ENCODE data around the gene COG1.

The COG1 gene

DNA sequence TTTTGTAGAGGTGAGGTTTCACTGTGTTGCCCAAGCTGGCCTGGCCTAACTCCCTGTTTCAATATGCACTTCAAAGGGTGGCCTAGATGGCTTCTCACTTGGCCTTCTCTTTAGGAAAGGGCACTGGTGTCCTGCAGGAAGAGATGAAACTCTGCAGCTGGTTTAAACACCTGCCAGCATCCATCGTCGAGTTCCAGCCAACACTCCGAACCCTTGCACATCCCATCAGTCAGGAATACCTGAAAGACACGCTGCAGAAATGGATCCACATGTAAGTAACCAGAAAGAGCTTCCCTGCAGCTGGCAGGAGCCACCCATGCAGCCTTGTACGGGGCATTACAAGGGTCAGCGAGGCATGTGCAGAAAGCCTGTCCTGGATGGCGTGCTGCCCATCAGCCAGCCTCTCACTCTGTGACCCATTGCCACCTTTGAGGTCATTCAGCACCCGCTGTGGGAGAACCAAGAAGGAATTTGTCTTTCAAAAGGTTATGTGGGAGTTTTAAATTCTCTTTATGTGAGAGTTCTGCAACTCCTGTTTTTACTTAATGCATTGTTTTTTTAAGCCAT, 7.0 kb downstream of the COG1 start:
- no peak for DNase-seq (ENCODE audit: low read depth)

DNA sequence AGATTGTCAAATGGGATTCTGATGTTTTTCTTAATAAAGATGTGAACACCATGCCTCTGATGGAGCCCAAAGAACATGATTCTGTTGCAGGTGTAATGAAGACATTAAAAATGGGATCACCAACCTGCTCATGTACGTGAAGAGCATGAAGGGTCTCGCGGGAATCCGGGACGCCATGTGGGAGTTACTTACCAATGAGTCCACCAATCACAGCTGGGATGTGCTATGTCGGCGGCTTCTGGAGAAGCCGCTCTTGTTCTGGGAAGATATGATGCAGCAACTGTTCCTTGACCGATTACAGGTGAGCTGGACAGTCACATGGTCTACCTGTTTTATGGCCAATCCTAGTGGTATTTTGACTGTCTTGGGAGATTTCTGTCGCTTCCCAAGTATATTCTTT, 7.6 kb downstream of the COG1 start:
- no peak for DNase-seq (ENCODE audit: low read depth)

DNA sequence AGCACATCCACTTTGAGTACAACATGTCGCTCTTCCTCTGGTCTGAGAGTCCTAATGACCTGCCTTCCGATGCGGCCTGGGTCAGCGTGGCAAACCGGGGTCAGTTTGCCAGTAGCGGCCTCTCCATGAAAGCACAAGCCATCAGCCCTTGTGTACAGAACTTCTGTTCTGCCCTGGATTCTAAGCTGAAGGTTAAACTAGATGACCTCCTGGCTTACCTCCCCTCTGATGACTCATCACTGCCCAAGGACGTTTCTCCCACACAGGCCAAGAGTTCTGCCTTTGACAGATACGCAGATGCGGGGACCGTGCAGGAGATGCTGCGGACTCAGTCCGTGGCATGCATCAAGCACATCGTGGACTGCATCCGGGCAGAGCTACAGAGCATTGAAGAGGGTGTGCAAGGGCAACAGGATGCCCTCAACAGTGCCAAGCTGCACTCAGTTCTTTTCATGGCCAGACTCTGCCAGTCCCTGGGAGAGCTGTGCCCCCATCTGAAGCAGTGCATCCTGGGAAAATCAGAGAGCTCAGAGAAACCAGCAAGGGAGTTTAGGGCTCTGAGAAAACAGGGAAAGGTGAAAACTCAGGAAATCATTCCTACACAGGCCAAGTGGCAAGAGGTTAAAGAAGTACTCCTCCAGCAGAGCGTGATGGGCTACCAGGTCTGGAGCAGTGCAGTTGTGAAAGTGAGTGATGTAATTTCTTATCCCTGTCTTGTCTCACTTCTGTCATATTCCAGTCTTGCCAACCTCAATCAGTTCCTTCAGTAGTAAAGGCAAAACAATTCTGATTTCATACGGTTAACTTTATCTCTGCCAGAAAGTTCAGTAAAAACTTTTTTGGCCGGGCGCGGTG, 8.6 kb downstream of the COG1 start:
- no peak for DNase-seq (ENCODE audit: low read depth)

DNA sequence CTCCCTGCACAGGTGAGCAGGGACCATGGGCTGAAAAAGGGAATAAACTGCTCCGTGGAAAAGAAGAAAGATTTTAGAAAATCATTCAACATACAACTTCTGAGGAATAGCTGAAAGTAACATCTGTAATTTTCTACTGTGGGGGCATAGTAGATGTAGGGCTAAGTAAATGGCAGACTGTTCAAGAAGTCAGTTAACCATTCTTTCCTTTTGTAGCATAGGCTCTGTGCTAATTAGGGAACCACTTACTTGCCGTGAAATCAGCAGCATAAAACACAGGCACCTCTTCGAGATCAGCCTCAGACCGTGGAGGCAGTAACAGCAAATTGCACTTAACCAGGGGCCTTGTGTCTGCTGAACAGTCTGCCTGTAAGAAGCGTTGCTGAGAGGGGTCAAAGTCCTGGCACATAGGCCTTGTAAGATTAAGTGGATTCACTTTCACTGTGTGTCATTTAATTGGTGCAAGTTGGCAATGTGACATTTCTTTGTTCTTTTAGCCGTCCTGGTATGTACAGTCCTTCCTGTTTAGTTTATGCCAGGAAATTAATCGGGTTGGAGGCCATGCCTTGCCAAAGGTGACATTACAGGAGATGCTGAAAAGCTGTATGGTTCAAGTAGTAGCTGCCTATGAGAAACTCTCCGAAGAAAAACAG, 10.4 kb downstream of the COG1 start:
- DNase-seq (ENCODE audit: low read depth): no peak

DNA sequence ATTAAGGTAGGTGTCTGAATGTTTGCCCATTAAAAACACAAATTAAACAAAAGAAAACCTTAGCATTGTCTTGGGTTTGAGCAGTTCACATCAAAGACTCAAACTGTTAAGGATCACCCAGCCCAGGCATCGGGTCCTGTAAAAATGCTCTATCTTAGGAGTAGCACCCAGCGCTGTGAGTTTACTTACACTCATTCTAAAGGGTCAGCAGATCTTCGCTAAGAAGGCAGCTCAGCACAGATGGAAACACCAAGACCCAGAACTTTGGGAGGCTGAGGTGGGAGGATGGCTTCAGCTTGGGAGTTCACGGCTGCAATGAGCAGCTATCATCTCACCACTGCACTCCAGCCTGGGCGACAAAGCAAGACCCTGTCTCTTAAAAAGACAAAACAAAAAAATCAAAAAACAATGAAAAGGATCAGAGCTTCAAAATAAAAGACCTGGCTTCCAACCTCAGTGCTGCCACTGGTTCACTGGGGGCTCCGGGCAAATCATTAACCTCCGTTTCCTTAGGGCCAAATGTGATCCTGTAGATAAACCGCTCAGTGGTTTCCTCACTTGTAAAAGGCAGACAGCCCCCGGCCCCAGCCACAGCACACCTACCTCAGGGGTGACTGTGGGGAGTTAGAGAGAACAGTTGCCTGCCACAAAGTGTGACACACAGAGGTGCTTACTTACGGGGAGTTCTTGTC, 11.1 kb downstream of the COG1 start:
- DNase-seq (ENCODE audit: low read depth): peak; percentile 34

DNA sequence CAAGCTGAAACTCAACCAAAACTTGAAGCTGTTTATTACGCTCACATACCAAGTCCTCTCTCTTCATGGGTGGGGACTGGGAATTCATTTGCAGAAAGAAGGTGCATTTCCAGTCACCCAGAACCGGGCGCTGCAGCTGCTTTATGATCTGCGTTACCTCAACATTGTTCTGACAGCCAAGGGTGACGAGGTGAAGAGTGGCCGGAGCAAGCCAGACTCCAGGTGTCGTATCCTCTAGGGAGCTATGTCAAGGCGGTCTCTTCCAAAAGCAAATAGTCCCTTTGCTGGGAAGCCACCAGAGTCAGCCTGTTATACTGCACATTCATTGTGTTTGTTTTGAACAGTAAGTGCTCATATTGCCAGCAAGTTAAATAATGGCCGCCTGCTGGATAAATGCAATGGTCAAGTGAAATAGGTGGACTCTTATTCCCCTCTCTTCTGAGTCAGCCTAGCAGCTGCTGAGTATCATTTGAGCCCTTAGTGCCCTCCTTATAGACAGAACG, 12.7 kb downstream of the COG1 start:
- no peak for DNase-seq (ENCODE audit: low read depth)

DNA sequence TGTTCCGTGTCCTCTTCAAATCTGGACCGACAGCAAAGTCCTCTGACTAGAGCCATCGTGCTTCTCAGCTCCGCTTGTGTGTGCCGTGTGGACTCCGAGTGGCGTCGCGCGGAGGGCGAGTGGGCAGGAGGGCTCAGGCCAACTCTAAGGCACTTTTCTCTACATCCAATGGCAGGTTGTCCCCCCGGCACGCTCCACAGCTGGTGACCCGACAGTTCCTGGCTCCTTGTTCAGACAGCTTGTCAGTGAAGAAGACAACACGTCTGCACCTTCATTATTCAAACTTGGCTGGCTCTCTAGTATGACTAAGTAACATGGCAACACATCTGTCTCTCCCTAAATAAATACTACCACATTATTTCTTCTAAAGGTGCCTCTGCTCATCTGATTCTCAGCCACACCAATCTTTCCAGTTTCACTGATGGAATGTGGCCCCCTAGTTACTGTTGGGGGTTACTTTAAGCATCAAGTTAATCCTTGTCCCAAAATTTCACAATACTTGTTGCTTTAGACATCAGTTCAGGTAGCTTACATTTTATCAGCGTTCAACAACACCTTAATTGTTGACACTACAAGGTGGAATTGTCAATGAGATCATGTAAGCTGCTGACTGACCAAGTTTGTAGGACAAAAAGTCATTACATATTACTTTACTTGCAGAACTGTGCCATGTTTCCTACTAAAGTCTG, 15.4 kb downstream of the COG1 start:
- DNase-seq (ENCODE audit: low read depth): no peak

DNA sequence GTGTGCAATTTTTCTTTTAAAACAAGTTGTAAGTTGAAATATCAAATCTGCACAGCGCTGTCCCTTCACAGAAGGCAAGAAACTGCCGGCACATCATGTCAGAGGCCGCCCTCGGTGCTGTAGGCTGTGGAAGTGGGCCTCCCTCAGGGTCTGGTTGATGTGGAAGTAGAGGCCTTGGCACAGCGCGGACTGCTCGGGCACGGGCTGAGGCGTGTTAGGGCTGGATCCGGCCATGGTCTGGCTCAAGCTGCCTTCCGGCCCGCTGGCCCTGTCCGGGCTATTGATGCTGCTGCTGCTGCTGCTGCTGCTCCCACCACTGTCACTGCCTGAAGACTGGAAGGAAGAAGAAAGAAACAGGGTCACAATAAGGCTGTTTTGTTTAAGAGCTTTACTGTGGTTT, 16.6 kb downstream of the COG1 start:
- no peak for DNase-seq (ENCODE audit: low read depth)

DNA sequence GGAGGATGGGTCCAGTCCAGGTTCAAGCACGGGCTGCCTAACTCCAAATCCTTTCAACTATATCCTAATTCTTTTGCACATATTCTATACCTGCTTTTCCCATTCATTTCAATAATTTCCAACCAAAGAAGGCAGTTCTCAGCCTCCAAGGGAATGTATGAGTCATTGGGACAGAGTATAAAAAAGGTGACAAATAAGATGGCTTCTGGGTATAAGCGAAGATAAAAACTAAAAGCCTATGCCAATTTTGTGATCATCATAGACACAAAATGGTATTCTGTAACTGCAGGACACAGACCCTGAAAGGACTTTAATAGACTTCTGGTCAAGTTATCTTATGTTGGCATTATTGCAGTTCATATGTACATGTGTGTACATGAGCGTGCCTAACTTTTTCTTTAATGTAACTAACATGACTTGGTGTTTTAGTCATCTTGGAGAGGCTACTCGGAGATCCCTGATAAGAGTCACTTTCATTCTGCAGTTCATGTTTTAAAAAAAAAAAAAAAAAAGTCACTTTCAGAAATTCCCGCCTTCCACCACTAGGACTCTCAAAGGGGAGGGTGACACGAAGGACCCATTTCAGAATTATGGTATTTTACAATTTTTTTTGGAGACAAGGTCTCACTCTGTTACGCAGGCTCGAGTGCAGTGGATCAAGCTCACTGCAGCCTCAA, 17.3 kb downstream of the COG1 start:
- DNase-seq (ENCODE audit: low read depth): no peak

DNA sequence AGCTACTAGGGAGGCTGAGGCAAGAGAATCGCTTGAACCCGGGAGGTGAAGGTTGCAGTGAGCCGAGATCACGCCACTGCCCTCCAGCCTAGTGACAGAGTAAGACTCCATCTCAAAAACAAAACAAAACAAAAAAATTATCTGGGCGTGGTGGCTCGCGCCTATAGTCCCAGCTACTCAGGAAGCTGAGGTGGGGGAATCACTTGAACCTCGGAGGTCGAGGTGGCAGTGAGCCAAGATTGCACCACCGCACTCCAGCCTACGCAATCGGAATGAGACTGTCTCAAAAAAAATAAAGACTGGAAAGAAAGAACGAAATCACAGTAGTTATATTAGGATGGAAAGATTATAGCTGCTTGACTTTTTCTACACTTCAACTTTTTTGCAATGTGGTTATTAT, 18.9 kb downstream of the COG1 start:
- peak; percentile 68 for DNase-seq (ENCODE audit: low read depth)

DNA sequence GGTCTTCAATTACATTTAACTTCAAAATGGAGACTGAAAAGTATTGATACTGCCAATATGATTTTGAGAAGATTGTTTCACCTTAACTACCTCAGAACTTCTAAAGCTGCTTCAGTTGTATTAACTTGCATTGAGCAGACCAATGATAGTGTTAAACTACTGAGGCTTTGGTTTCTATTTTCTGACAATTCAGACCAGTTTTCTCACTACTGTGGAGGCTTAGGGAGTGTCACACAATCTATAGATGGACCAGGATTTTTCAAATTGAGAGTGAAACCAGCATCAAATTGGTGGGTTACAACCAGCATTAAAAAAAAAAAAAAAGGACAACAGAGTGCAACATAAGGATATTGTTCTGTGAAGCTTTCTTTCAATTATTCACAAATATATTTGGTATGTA, 21.2 kb downstream of the COG1 start:
- DNase-seq (ENCODE audit: low read depth): no peak

DNA sequence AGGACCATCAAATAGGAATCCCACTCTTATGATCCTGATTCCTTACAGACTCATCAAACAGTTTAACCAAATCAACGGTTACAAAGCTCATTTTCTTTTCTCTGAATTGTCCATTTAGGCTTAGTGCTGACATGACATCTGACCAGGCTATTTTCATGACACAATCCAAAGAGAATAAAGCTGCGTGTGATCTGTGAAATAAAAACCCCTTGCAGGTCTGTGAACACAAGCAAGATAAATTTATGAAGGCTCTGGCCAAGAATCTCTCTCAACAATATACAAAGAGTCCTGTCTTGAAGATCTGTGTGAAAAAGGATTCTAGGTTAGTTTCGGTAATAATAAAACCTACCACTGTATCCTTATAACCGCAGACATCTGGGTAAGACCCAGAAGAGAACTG, 22.0 kb downstream of the COG1 start:
- DNase-seq (ENCODE audit: low read depth): no peak

DNA sequence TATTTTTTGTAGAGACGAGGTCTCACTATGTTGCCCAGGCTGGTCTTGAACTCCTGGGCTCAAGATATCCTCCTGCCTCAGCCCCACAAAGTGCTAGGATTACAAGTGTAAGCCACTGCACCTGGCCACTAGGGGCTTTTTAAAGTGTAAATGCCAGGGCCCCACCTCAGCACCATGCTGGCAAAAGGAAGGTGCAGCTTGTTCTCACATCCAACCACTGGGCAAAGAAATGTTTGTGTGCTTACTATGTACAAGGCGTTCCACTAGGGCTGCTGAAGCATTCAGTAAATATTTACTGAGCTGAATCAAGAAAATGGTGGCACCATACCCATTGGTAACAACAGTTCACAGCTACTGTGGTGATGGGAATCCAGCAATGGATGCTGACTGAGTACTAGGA, 22.6 kb downstream of the COG1 start:
- no peak for DNase-seq (ENCODE audit: low read depth)

DNA sequence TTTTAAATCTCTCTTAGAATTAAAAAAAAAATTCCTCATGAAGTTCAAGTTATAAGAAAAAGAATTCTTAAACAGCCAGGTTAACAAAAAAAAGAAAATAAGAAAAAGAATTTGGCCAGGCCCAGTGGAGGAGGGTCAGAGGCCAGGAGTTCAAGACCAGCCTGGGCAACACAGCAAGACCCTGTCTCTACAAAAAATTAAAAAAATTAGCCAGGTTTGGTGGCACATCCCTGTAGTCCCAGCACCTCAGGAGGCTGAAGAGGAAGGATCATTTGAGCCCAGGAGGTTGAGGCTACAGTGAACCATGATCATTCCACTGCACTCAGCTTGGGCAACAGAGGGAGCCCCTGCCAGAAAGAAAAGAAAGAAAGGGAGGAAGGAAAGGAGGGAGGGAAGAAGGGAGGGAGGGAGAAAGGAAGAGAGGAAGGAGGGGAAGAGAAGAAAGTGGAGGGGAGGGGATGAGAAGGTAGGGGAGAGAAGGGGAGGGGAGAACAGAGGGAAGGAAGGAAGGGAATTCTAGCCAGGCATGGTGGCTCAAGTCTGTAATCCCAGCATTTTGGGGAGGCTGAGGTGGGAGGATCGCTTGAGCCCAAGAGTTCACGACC, 30.9 kb downstream of the COG1 start:
- DNase-seq (ENCODE audit: low read depth): no peak

DNA sequence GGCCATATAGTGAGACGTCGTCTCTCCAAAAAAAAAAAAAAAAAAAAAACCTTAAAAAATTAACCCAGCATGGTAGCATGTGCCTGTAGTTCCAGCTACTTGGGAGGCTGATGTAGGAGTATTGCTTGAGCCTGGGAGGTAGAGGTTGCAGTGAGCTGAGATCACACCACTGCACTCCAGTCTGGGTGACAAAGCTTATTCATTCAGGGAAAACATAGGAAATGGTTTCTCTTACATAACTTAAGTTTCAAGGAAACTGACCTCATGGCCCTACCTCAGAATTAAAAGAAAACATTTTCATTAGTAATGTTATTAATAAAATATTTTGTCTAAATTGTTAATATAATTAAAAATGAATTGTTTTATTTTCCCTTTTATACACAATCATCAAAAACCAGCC, 31.4 kb downstream of the COG1 start:
- no peak for DNase-seq (ENCODE audit: low read depth)

DNA sequence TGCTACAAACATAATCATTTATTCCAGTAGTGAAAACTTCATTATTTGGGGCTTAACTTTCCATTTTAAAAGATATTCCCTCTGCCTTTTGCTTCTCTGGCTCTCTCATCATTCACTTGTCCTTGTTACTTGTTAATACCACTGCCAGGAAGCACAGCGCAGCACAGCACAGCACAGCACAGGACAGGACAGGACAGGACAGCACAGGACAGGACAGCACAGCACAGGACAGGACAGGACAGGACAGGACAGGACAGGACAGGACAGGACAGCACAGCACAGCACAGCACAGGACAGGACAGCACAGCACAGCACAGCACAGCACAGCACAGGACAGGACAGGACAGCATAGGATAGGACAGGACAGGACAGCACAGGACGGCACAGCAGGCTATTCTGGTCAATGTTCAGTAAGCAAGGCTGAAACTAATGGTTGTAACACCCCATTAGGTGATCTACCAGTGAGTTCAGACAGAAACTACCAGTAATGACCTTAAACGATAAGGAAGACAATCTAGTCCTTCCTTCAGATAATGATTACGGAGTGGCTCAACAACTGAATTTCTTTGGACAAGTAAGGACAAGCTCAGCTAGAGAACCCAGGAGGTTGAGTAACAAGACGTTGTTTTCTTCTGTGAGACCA, 31.9 kb downstream of the COG1 start:
- no peak for DNase-seq (ENCODE audit: low read depth)

DNA sequence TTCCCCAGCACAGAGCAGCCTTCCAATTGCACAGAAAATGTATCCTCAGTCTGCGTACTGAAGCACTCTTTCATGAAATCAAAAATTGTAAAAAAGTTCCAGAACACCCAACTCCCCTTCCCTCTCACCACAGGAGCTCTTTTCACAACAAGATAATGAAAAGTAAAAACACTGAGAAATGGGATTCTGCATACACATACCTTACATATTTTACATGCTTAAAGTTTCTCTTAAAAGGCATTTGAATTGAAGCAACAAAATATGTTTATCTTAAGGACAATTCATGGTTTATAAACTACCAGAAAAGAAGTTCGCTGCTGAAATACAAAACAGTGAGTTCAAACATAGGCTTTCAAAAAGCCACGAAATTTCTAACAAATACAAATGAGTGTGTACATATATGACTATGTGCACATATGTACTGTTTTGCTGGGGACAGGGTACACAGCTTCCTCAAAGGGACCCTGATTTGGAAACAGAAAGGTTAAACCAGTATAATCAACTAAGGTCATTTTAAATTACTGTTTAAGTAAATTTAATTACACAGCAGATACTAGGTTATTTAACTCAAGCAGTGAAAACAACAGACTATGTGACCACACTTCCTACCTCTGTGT, 33.8 kb downstream of the COG1 start:
- no peak for DNase-seq (ENCODE audit: low read depth)

DNA sequence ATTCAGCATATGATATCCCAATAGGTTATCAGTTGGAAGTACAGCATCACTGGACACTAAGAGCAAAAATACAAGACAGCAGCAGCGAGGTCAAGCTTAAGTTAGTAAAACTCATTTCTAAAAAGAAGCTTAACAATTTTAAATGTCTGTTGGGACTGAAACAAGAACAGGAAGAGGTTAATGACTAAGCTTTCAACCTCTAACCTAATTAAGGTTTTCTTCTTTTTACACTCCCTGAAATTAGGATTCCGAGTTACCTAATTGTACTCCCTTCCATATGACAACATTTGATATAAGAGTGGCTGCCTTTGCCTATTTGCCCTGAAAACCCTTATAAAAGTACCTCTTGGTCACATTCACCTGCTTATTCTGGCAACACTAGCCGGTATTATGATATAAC, 34.5 kb downstream of the COG1 start:
- DNase-seq (ENCODE audit: low read depth): no peak

DNA sequence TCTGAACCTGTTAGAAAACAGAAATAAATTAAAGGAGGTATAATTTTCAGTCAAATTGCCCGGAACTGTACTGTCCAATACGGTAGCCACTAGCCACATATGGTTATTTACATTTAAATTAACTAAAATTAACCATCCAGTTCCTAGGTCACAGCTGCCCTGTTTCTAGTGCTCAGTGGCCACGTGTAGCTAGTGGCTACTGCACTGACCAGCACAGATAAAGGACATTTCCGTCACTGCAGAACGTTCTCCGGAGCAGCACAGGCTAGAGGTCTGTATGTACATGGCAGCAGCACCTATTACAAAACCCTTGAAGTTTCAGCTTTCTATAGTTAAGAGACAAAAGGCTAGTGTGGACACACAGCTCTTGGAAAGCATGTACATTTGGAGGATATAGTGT, 35.1 kb downstream of the COG1 start:
- no peak for DNase-seq (ENCODE audit: low read depth)

DNA sequence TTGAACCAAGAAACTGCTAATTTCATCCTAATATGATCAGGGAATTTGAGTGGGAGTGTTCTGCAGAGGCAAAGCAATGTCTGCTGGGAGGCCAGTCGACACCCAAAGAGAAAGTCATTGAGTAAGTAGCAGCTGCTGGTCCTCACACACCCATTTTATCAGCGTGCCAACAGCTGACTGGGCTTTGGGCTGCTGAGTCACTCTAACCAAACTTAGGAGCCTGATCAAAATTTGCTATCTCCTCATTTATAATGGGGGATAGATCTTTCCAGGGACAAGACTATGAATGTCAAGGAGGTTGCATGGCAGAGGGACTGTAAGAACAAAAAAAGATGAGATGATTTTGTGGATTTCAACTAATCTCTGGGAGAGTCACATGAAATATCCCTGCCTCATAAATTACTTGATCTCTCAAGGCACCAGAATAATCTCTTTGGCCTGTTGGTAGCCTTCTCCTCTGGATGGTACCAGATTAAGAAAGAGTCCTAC, 35.9 kb downstream of the COG1 start:
- DNase-seq (ENCODE audit: low read depth): no peak
